Embryonic facial prominence (tissue), 1 donor: Measurements from ENCODE around the gene KDM1A.
"Not testable (repeated sequence)": the region's sequence is repeated elsewhere in the genome, so short reads cannot be mapped to it uniquely, and the experiment has no call there.

Experiments
- DNase-seq: peaks from one replicate; pipeline ENCODE4 v3.0.0-alpha.2; 2016; ENCODE audit errors: extremely low spot score

The KDM1A gene

DNA sequence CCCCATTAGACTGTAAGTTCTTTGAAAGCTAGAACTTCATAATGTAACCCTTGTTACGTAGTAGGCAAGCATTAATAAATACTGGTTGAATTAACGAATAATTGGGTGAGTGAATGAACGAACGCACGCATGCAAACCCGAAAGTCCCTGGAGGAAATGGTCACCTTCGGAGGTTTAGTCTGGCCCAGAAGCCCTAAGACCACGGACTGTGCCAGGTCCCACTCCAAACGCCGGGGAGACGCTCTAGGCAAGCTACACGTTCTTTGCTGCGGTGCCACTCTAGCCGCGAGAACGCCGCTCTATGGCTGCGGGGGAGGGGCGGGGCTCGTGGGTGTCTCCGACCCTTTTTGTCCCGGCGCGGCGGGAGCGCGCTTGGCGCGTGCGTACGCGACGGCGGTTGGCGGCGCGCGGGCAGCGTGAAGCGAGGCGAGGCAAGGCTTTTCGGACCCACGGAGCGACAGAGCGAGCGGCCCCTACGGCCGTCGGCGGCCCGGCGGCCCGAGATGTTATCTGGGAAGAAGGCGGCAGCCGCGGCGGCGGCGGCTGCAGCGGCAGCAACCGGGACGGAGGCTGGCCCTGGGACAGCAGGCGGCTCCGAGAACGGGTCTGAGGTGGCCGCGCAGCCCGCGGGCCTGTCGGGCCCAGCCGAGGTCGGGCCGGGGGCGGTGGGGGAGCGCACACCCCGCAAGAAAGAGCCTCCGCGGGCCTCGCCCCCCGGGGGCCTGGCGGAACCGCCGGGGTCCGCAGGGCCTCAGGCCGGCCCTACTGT is at the start of gene KDM1A:
Gene KDM1A (plus strand): TSS at position 375 of the 769 bp plus-strand sequence. CDS start 129 bp downstream, at position 504.
- DNase-seq, result peak; percentile 95

DNA sequence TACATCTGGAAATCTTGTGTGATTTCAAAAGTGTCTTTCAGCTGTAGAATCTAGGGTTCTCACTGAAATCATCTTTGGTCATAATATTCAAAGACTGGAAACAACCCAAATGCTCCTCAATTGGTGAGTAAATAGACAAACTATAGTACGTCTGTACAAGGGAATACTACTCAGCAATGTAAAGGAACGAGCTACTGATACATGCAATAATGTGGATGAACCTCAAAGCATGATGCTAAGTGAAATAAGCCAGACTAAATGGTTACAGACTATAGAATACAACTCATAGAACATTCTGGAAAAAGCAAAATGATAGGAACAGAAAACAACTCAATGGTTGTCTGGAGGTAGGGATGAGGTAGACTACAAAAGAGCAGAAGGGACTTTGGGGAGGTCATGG is 49.2 kb upstream of the KDM1A start:
- no peak for DNase-seq

DNA sequence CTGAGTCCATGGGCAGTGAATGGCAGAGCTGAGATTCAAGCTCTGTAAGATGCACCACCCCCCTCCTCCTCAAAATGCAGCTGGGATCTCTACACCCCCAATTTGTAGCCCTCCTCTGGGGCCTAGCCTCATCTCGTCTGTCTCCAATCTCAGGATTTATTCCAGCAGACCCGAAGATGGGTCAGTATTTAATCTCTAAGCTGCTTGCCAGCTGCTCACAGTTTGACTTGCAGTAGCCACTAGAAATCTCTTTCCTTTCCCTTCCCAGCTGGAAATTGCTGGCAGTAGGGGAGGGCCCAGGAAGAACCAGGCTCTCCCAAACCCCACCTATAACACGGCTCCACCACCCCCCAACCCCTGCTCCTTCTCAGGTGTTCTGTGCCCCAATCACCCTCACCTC is 48.1 kb upstream of the KDM1A start:
- no peak for DNase-seq

DNA sequence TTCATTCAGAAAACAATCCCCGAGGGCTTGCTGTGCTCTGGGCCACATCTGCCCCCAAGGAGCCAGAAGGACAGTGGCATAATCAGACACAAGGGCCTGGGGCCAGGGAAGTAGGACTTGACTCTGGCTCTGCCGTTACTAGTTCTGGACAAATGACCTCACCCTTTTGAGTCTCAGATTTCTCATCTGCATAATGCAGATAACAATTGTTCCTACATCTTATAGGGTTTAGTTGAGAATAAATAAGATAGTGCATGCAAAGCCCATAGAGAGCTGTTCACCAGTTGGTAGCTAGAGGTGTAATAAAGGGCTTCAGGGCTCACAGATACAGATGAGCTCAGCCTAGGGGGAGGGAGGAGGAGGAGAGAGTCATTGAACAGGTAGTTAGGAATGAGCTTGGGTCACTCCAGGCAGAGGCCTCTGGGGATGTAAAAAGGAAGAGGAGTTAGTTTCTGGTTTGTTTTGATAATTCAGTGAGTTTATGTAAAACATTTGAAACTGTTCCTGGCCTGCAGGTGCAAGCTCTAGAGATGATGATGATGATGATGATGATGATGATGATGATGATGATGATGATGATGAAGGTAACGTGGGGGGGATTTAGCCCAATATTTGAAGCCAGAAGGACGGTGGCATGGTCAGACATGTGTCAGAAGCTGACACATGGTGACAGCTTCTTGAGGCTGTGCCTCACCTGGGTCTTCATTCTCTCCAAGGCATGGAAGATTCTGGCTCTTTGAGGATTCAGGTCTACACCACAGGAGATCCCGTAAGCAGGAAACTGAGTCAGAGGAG is 47.5 kb upstream of the KDM1A start:
- no peak for DNase-seq

DNA sequence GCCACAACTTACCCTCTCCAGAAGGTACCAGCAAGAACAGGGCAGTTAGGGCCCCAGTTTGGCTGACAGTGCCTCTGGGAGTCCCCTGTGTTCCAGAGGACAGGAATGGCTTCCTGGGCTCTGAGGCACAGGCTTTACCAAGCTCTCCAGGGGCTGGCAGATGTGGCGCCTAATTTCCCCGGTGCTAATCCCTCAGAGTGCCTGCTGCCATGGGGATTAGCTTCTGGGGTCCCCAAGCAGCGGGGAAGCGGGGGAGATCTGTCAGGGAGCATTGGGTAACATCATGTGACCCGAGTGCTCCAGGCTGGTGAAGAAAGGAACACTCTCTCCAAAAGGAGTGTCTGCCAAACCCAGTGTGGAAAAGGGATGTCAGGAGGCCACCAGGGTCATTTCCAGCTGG is 46.5 kb upstream of the KDM1A start, which contains the start of gene LACTBL1:
Gene LACTBL1 (minus strand): TSS at position 107 of the 400 bp plus-strand sequence. CDS start 550 bp downstream, outside the sequence.
- DNase-seq, result no peak

DNA sequence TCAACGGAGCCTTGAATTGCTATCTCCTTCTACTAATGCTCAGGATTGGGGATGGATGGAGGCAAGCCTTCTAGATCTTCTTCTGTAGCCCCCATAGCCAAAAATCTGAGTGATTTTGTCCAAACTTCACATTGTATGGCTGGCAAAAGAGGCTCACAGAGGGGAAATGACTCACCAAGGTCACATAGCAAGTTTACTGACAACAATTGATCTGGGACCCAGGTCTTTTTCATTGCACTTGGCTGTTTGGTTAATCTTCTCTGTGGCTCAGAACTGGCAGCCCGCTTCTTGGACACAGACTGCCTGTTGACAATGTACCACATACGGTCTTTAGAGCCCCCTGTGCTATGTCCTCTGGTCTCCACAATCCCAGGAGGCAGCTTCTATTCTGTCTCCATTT is 43.6 kb upstream of the KDM1A start:
- DNase-seq, result no peak

DNA sequence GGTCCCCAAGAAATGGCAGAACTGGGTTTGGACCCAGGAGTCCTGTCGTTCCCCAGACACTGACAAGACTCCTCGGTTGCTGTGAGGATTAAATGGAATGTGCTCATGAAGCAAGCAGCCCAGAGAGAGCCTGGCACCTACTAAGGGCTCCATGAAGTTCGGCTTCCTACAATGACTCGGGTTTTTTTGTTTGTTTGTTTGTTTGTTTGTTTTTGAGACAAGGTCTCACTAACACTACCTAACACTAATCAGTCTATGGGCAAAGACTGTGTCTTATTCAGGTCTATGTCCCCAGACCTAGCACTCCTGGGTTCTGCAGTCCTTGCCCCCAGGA is 43.2 kb upstream of the KDM1A start:
- no peak for DNase-seq

DNA sequence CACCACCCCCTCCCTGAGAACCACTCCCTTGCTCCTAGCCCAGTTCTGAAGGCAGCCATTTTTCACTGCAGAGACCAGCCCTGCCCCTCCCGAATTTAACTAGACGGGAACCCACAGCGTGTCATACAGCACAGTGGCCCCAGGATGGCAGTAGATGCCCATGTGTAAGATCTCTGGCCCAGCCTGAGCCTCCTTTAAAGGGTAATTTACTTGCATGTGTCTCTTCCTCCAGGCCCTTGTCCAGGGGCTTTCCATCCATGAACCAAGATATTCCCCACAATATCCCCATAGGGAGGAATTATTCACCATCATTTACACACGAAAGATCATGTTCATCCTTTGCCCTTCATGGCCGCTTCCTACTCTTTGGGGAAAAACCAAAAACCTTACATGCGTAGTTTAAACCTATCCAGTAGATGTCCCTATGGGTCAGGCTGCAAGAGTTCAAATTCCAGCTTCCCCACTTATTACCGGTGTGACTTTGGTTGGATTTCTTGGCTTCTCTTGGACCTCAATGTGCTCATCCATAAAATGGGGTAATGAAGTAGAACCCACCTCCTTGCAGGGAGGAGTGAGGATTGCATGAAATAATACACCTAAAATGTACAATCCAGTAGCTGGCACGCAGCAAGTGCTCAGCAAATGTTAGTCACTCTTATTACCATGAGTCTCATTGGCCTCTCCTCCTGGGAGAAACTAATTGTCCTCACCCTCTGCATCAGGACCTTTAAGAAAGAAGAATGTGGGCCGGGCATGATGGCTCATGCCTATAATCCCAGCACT is 42.6 kb upstream of the KDM1A start:
- DNase-seq, result peak; percentile 26

DNA sequence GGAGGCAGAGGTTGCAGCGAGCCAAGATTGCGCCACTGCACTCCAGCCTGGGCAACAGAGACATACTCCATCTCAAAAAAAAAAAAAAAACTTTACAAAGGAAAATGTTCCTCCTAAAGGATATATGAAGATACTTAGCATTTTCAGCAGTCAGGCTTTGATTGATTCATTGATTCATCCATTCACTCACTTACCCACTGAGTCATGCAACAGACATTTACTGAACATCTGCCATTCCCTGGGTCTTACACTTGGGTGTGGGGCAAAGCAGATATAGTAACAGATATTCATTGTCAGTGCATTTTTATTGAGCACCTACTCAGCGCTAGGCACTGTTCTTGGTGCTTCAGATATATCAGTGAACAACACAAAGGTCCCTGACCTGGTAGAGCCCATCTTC is 41.0 kb upstream of the KDM1A start:
- DNase-seq, result no peak

DNA sequence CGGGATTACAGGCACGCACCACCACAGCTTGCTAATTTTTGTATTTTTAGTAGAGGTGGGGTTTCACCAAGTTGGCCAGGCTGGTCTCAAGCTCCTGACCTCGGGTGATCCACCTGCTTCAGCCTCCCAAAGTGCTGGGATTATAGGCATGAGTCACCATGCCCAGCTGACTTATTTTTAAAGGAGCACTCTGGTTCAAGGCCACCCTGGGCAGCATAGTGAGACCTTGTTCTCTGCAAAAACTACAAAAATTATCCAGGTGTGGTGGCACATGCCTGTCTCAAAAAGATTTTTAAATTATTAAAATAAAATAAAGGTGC is 38.8 kb upstream of the KDM1A start:
- DNase-seq, result not testable (repeated sequence)

DNA sequence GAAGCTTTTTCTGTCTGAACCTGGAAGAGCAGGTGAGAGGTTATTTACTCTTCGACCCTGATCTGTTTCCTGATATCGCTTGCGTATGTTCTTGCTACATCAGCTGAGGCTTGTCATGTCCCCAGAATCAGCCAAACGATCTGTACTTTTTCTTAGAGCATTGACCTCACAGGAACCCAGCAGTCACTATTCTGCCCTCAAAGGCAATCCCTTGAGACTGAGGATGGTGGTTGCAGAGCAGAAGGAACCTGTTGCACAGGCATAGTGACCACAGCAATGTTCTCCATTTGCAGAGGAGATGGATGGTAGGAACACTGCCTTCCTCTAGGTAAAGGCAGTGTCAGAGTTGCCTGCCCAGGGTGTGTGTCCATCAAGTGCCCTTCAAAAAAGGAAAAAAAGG is 35.3 kb upstream of the KDM1A start:
- DNase-seq, result no peak

DNA sequence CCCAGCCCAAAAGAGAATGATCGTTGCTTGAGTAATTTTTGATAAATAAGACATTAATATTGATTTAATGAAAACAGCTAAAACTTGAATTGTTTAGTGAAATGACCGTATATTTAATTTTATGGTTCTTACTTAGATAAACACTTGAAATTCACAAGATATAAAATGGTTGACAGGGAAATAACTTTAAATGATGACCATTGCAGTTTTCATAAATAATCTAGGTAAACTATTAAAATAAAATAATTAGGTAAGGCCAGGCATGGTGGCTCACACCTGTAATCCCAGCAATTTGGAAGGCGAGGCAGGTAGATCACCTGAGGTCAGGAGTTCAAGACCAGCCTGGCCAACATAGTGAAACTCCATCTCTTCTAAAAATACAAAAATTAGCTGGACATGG is 26.9 kb upstream of the KDM1A start:
- not testable (repeated sequence) for DNase-seq

DNA sequence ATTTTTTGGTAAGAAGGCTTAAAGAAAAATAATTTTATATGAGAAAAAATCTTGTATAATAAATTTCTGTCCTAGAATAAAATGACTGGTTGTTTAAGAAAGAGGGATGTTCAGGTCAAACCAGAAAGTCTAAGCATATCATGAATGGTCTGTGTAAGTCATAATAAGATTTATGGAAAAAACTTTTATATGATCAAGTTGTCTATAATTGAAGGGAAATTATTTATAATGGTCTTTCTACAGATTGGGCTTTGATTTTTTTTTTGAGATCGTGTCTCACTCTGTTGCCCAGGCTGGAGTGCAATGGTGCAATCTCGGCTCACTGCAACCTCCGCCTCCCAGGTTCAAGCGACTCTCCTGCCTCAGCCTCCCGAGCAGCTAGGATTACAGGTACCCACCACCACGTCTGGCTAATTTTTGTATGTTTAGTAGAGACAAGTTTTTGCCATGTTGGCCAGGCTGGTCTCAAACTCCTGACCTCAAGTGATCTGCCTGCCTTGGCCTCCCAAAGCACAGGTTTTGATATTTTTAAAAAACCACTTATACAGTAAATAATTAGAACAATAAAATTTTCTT is 26.0 kb upstream of the KDM1A start:
- DNase-seq, result not testable (repeated sequence)

DNA sequence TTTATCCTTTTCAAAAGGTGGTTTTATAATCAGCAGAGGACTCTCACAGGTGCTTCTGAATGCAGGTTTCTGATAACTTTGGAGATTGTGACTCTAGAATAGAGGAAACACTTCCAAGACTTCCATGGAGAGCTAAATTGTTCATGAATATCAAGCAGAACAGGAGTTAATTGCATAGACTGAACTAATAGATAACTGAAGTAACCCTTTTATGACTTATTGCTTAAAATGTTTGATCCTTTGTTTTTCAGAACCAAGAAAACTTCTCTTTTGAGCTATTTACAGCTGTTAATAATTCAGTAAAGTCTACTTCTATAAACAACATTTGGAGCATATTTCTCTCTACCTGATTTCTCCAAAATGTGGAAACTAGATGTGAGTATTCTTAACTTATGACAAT is 23.5 kb upstream of the KDM1A start:
- DNase-seq, result no peak

DNA sequence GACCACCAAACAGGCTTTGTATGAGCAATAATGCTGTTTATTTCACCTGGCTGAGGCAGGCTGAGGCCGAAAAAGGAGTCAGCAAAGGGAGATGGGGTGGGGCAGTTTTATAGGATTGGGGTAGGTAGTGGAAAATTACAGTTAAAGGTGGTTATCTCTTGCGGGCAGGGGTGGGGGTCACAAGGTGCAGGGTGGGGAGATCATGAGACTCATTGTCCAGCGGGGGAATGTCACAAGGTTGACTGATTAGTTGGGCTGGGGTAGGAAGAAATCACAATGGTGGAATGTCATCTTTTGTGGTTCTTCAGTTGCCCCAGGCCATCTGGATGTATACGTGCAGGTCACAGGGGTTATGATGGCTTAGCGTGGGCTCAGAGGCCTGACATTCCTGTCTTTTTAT is 21.7 kb upstream of the KDM1A start:
- not testable (repeated sequence) for DNase-seq

DNA sequence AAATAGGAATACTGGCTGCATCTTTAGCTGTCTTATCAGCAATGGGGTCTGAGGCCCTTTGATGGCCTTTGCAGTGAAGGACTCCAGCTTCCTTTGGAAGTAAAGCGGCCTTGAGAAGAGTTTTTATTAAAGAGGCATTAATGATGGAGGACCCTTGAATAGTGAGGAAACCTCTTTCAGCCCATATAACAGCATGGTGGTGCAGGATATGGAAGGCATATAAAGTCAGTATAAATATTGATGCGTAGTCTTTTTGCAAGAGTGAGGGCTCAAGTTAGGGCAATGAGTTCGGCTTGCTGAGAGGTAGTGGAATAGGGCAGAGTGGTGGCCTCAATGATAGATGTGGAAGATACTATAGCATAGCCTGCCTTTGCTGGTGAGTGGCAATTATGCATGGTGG is 19.1 kb upstream of the KDM1A start:
- not testable (repeated sequence) for DNase-seq

DNA sequence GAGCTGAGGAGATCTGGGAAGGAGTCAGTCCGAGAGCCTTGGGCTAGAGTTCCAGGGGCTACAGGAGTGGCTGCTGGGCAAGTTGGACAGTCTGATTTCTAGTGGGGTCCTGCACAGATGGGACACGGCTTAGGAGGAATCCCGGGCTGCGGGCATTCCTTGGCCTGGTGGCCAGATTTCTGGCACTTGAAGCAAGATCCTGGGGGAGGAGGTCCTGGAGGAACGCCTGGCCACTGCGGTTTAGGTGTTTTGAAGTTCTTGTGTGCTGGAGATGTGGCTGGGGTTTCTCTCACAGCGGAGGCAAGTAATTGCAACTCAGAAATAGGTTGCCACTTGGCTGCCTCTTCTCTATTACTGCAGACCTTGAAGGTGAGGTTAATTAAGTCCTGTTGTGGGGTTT is 17.1 kb upstream of the KDM1A start:
- DNase-seq, result not testable (repeated sequence)

DNA sequence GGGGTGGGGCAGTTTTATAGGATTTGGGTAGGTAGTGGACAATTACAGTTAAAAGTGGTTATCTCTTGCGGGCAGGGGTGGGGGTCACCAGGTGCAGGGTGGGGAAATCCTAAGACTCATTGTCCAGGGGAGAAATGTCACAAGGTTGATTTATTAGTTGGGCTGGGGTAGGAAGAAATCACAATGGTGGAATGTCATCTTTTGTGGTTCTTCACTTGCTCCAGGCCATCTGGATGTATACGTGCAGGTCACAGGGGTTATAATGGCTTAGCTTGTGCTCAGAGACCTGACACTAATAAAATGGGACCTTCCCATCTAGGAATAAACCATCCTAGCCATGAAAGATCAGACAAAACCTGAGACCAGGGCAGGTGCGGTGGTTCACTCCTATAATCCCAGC is 15.2 kb upstream of the KDM1A start:
- DNase-seq, result no peak

DNA sequence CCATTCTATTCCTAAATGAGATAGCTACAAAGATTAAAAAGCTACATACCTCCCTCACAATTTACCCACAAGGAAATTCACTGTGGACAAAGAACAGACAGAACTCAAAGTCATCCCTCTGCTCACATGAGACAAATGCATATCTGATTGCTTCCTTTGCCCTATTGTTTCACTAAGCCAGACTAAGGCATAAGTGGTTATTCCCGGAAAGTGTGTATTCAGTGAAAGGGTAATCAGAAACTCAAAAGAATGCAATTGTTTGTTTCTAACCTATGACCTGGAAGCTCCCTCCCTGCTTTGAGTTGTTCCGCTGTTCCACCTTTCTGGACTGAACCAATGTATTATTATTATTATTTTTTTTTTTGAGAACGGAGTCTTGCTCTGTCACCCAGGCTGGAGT is 14.5 kb upstream of the KDM1A start:
- DNase-seq, result not testable (repeated sequence)

DNA sequence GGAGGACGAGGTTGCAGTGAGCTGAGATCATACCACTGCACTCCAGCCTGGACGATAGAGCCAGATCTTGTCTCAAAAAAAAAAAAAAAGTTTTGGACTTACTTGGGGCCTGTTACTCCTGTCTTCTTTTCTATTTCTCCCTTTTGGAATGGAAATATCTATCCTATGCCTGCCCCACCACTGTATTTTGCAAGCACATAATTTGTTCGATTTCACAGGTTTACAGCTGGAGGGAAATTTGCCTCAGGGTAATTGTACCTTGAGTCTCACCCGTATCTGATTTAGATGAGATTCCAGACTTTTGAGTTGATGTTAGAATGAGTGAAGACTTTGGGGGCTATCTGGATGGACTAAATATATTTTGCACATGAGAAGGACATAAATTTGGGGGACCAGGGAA is 12.2 kb upstream of the KDM1A start:
- DNase-seq, result no peak

DNA sequence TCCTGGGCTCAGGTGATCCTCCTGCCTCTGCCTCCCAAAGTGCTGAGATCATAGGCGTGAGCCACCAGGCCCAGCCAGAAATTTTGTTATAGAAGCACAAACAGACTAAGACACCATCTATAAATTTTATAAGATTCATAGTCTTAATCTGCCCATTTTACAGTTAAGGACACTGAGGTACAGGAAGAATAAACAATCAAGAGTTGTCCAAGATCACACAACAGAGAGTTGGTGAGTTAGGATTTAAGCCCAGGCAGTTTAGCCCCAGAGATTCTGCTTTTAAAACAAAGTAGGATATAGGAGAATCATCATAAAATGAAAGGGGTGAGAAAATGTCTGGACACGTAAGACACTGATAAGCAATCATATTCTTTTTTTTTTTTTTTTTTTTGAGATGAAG is 10.4 kb upstream of the KDM1A start:
- DNase-seq, result no peak

DNA sequence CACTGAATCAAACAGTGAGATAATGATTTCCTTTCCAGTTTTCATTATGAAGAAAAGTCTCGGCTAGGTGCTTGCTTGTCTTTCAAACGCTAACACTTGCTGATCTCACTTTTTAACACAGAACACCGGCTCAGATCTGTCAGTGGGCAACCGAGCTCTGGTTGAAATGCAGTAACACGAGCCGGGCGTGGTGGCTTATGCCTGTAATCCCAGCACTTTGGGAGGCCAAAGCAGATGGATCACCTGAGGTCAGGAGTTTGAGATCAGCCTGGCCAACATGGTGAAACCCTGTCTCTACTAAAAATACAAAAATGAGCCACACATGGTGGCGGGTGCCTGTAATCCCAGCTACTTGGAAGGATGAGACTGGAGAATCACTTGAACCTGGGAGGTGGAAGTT is 9.2 kb upstream of the KDM1A start:
- DNase-seq, result not testable (repeated sequence)
